ENCODE measurements around the gene POU2F1.

The POU2F1 gene

DNA sequence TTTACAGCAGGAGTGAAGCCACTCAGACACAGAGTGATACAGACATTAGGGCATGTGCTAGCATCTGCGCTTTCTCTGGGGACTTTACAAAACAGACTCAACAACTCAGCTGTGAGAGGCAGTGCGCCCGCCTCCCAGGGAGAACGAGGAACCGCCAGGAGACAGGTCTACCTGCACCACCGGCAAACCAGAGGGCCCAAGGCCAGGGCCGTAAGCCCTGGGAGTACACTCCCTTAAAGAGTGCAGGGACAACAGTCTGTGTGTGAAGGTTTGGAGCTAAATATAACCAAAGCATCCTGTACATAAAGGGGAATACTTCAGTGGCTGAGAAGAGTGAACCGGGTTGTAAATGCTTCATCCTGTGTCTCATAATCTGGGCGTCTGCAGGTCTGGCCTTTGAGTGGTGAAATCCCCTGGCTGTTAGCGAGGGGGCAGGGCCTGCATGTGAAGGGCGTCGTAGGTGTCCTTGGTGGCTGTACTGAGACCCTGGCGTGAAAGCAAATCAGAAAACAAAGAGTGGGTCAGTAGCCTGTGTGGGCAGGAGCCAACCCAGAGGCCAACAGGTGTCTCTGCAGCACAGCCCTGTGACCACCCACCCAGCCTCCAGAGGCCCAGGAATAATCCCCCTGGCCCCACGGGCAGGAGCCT lies 210.7 kb downstream of the POU2F1 start:
- Histone ChIP-seq H3K9me2 (replicated peaks; ENCODE audit: insufficient read depth, low read length) (no peaks in the 10 kb centered on the region), H4K20me1 (ENCODE audit: low read depth, low read length) (no peaks in the 10 kb centered on the region), H2AFZ (ENCODE audit: low read depth, low read length, severe bottlenecking) (no peak overlapping the region), H3K36me3 (ENCODE audit: low read length) (no peaks in the 10 kb centered on the region), H3K4me2 (ENCODE audit: low read depth, low read length, poor library complexity, severe bottlenecking) (no peak overlapping the region), H3K27me3 (ENCODE audit: low read length) (no peaks in the 10 kb centered on the region), H3K9me3 (ENCODE audit: insufficient read depth, low read length) (no peaks in the 10 kb centered on the region), H3K79me2 (ENCODE audit: insufficient read depth, low read length) (no peaks in the 10 kb centered on the region), H3F3A (ENCODE audit: insufficient read depth) (0 out of 2 replicates have a peak, but pooled peaks cover 2% of the 10 kb centered on the region), H3K4me3 (ENCODE audit: insufficient read depth, low read length, poor library complexity, severe bottlenecking) (no peak overlapping the region), H3K27ac (ENCODE audit: low read depth, low read length) (no peak overlapping the region), H3K9ac (ENCODE audit: low read length) (no peak overlapping the region)
- TF ChIP-seq, protein P1, sequence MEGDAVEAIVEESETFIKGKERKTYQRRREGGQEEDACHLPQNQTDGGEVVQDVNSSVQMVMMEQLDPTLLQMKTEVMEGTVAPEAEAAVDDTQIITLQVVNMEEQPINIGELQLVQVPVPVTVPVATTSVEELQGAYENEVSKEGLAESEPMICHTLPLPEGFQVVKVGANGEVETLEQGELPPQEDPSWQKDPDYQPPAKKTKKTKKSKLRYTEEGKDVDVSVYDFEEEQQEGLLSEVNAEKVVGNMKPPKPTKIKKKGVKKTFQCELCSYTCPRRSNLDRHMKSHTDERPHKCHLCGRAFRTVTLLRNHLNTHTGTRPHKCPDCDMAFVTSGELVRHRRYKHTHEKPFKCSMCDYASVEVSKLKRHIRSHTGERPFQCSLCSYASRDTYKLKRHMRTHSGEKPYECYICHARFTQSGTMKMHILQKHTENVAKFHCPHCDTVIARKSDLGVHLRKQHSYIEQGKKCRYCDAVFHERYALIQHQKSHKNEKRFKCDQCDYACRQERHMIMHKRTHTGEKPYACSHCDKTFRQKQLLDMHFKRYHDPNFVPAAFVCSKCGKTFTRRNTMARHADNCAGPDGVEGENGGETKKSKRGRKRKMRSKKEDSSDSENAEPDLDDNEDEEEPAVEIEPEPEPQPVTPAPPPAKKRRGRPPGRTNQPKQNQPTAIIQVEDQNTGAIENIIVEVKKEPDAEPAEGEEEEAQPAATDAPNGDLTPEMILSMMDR (IDR thresholded peaks at IDR 0.05; ENCODE audit: insufficient read depth, low read length, poor library complexity, severe bottlenecking) = no peak
- no peak for TF ChIP-seq EZH2phosphoT487 (conservative IDR thresholded peaks at IDR 0.05; ENCODE audit: low read length)

DNA sequence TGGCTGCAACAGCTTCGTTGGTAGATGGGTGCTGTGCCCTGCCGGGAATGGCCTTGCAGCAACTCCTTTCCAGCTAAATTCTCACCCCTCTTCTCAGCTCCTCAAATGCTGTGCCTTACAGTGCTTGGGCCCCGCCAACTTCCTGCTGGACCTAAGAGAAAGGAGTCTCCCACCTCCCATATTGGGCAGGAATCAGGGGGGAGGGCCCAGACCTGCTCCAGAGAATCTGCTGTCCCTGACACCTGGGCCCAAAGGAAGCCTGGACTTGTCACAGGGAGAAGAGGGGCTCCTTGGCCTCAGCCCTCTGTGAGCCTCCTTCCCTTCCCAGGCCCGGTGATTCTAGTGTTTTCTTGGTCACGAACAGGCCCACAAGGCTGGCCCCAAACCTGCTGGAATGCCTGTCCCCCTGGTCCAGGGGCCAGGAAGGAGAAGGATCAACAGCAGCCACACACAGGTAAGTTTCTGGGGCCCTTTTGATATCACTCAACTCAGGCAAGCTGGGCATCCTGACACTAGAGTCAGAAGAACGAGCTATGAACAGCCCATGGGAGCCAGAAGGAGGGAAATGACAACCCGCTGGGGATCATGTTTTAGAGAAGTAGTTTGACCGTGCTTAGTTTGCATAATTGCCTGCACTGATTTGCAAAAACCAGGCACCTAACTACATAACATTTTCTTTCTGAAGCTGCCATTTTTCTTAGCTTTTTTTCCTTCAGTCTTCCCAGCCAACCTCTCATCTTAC lies 211.4 kb downstream of the POU2F1 start:
- TF ChIP-seq, protein P1 (IDR thresholded peaks at IDR 0.05; ENCODE audit: insufficient read depth, low read length, poor library complexity, severe bottlenecking) = no peak
- TF ChIP-seq EZH2phosphoT487 (conservative IDR thresholded peaks at IDR 0.05; ENCODE audit: low read length) = no peak
- H3F3A ChIP-seq (ENCODE audit: insufficient read depth) = no peaks in the 10 kb centered on the region
- H3K9me2 ChIP-seq (replicated peaks; ENCODE audit: insufficient read depth, low read length) = no peaks in the 10 kb centered on the region
- no peaks in the 10 kb centered on the region for H3K36me3 ChIP-seq (ENCODE audit: low read length)
- no peak overlapping the region for H3K4me2 ChIP-seq (ENCODE audit: low read depth, low read length, poor library complexity, severe bottlenecking)
- no peaks in the 10 kb centered on the region for H3K79me2 ChIP-seq (ENCODE audit: insufficient read depth, low read length)
- H3K9me3 ChIP-seq (ENCODE audit: insufficient read depth, low read length) = no peaks in the 10 kb centered on the region
- H3K4me3 ChIP-seq (ENCODE audit: insufficient read depth, low read length, poor library complexity, severe bottlenecking) = no peak overlapping the region
- H4K20me1 ChIP-seq (ENCODE audit: low read depth, low read length) = no peaks in the 10 kb centered on the region
- no peak overlapping the region for H3K9ac ChIP-seq (ENCODE audit: low read length)
- H3K27me3 ChIP-seq (ENCODE audit: low read length) = no peaks in the 10 kb centered on the region
- no peak overlapping the region for H2AFZ ChIP-seq (ENCODE audit: low read depth, low read length, severe bottlenecking)
- H3K27ac ChIP-seq (ENCODE audit: low read depth, low read length) = no peak overlapping the region

- no peak for TF ChIP-seq EZH2phosphoT487 (conservative IDR thresholded peaks at IDR 0.05; ENCODE audit: low read length)
- TF ChIP-seq, protein P1 (IDR thresholded peaks at IDR 0.05; ENCODE audit: insufficient read depth, low read length, poor library complexity, severe bottlenecking) = no peak
- no peaks in the 10 kb centered on the region for H3K36me3 ChIP-seq (ENCODE audit: low read length)
- H3K27ac ChIP-seq (ENCODE audit: low read depth, low read length) = no peak overlapping the region
- H3F3A ChIP-seq (ENCODE audit: insufficient read depth) = no peaks in the 10 kb centered on the region
- H3K4me2 ChIP-seq (ENCODE audit: low read depth, low read length, poor library complexity, severe bottlenecking) = no peak overlapping the region
- H3K4me3 ChIP-seq (ENCODE audit: insufficient read depth, low read length, poor library complexity, severe bottlenecking) = no peak overlapping the region
- H3K9ac ChIP-seq (ENCODE audit: low read length) = no peak overlapping the region
- no peak overlapping the region for H2AFZ ChIP-seq (ENCODE audit: low read depth, low read length, severe bottlenecking)
- H3K79me2 ChIP-seq (ENCODE audit: insufficient read depth, low read length) = no peaks in the 10 kb centered on the region
- H3K27me3 ChIP-seq (ENCODE audit: low read length) = no peaks in the 10 kb centered on the region
- no peaks in the 10 kb centered on the region for H3K9me2 ChIP-seq (replicated peaks; ENCODE audit: insufficient read depth, low read length)
- no peaks in the 10 kb centered on the region for H3K9me3 ChIP-seq (ENCODE audit: insufficient read depth, low read length)
- H4K20me1 ChIP-seq (ENCODE audit: low read depth, low read length) = no peaks in the 10 kb centered on the region
Observed at GRCh38 chr1:167432780-167433179, 212.1 kb downstream of the POU2F1 start.

Measured in SU-DHL-6 (cell line).